Panc1 (cell line): ENCODE data around the gene TJAP1.

ENCODE experiments used
- CTCF ChIP-seq: fragments of 450-650 bp; IDR thresholded peaks from 2 replicates; pipeline ENCODE4 v1.5.1; 2017; ENCODE audit warnings: mild to moderate bottlenecking
- POLR2AphosphoS5 ChIP-seq: IDR thresholded peaks from 2 replicates; pipeline ENCODE4 v1.6.1; 2012; ENCODE audit warnings: mild to moderate bottlenecking, low read depth, low read length, moderate library complexity
- REST ChIP-seq, 2 experiments: IDR thresholded peaks; 2 replicates each; pipeline ENCODE4 v1.6.1; 2011 to 2012; ENCODE audit warnings: low read depth in 2 of 2, control low read depth in 1 of 2, low read length in 1 of 2, mild to moderate bottlenecking in 1 of 2, moderate library complexity in 1 of 2; ENCODE audit not compliant: insufficient read depth in 1 of 2

GRCh38 chr6:43481591-43482236 lies 4.3 kb downstream of the TJAP1 start:
- no peak for TF ChIP-seq POLR2AphosphoS5
- no peak for TF ChIP-seq CTCF
- no peak for TF ChIP-seq REST (IDR thresholded peaks at IDR 0.05; ENCODE audit: insufficient read depth in 1 of 2, low read depth in 2 of 2, low read length in 1 of 2)
